Cardiac septum (tissue), 1 donor: ENCODE results near the gene MTF1. TPM values are rescaled to one million over a fixed set of nuclear protein-coding genes. Genes with fewer than 3 reads are reported as not detected.
A peak's percentile ranks its signal among the peaks of the same experiment; 100 is the strongest.

ENCODE experiments used
- DNase-seq: peaks from one replicate; pipeline ENCODE4 v3.0.0-alpha.2; 2020; ENCODE audit warnings: low spot score
- intact Hi-C: fragments of 100-400 bp; cut with DNase I; formaldehyde crosslinking; loops from one replicate; pipeline ENCODE4 v1.14.0; 2022
- total RNA-seq: library from RNA; stranded (reverse); fragmentation: NEBNext Ultra II Directional; extraction: Animal tissue kit (Norgen Biotek cat#: 25700); gene quantifications from one replicate; pipeline ENCODE4 v1.2.1, GENCODE V29; 2021
- donor health status: DM: no; HTN: no; CAD: no.

MTF1 gene
- total RNA-seq, 1 donor from 2014 or later = 16.0 TPM

DNA sequence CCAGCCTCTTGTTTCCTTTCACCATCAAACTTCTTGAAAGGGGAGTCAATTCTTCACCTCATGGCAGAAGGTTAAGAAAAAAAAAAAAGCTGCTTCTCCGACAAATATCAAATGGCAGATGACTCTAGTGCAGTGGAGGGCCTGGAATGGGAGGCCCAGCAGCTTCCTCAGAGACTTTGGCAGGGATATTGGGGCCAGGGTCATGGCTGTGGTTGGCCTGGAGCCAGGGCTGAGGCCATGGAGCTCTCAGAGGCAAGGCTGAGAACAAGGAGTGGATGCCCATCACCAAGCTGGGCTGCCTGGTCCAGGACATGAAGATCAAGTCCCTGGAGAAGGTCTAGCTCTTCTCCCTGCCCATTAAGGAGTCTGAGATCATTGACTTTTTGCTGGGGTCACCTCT lies 18.7 kb downstream of the MTF1 start:
- intact Hi-C loops = no loop called here
- DNase-seq = no peak

DNA sequence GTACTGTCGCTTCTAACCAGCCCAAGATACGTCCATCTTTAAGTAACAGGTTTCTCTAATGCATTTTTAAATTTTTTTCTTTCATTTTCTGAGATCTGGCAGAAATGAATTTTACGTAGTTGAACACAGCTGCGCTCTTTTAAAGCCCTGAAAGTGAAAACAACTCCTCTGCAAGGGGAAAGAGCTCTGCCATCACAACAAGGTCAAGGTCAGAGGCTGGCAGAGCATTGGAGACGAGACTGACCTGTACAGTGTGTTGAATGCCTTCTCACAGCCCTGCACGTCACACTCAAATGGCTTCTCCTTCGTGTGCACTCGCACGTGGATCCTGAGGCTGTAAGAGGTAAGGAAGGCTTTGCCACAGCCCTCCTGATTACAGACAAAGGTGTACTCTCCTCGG lies 19.7 kb downstream of the MTF1 start:
- DNase-seq = no peak
- intact Hi-C loops = no loop called here

DNA sequence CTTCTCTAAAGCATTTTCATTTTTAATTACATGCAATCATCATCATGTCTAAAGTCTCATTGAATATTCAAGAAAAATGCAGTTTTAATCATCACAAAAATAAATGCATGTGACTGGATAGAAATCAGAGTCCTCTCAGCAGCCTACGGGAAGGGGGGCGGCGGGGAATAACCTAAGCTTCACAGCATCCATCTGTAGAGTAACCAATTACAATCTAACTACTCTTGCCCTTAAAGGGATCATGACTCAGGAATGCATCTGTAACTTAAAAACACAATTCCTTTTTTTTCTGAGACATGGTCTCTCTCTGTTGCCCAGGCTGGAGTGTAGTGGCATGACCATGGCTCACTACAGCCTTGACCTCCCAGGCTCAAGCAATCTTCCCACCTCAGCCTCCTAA lies 22.6 kb downstream of the MTF1 start:
- no peak for DNase-seq
- intact Hi-C loops = no loop called here

DNA sequence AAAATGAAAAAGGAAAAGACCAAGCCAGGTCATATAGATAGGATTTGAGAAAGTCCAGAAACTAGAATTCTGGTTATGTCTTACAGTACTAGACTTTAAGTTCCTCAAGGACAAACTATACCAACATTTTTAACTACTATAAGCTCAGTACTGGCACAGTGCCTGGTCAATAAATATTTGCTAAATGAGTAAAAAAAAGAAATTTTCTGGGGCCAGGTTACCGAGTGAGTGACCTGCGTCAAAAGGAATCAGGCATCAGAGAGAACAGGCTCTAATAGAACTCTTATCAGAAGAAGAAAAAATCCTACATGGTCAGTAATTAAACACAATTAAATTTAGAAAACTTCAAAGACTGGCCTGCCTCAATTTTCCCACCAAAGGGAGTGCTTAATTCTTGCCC lies 27.6 kb downstream of the MTF1 start:
- DNase-seq = no peak
- intact Hi-C loops = no loop called here

DNA sequence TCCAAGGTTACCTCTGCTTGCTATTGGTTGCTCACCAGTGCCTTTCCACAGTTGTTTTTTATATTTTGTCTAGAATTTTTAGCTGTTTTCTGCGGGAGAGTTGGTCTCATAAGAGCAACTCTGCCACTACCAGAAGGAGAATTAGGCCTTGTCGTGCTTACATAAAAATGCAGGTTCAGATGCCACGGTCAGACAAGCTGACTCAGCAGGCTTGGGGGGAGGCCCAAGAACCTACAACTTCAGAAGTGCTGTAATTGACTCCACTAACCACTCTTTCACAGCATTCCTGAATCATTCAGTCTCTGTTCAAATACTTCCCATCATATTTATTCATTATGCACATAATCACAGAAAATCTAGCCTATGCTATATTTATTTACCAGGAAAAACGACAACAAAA lies 28.3 kb downstream of the MTF1 start:
- no peak for DNase-seq
- intact Hi-C loops = no loop called here

DNA sequence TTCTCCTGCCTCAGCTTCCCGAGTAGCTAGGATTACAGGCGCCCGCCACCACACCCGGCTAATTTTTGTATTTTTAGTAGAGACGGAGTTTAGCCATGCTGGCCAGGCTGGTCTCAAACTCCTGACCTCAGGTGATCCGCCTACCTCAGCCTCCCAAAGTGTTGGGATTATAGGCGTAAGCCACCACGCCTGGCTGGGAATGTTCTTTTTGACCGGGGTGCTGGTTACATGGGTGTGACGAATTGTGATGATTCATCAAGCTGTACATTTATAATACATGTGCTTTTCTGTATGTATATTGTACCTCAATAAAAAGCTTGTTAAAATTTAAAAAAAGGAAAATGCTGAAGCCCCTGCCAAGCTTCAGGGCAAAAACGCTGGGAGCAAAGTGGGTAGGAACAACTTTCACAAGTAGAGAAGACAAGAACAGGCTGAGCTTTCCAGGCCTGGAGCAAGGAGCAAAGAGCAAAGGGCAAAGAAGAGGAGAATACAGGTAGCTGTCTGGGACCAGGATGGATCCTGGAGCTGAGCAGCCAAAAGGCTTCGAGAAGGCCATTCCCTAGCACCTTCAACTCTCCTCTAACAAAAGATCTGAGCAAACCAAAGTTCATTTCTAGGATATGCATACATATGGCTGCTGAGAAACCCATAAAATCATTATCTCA lies 30.9 kb downstream of the MTF1 start:
- no peak for DNase-seq
- intact Hi-C loops = no loop called here

DNA sequence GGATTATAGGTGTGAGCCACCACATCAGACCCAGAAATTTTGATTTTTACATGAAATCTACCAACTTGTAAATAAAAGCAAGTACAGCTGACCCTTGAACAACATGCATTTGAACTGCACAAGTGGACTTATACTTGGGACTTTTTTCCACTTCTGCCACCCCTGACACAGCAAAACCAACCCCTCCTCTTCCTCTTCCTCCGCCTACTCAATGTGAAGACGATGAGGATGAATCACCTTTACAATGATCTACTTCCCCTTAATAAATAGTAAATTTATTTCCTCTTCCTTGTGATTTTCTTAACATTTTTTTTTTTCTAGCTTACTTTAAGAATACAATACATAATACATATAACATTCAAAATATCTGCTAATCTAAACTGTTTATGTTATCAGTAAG lies 33.9 kb downstream of the MTF1 start:
- intact Hi-C loops = no loop called here

DNA sequence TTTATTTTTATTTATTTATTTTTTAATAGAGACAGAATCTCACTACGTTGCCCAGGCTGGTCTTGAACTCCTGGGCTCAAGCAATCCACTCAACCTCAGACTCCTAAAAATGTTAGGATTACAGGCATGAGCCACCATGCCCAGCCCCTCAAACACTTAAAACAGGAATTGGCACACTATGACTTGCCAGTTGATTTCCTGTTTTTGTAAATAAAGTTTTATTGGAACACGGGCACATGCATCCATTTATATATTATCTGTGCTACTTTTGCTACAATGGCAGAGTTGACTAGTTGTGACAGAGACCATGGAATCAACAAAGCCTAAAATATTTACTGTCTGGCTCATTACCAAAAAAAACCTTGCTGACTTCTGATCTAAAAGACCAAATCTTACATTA lies 35.4 kb downstream of the MTF1 start:
- intact Hi-C loops = no loop called here
- DNase-seq = no peak

More for the DNA sequence above, 33.9 kb downstream of the MTF1 start:
- no peak for DNase-seq

DNA sequence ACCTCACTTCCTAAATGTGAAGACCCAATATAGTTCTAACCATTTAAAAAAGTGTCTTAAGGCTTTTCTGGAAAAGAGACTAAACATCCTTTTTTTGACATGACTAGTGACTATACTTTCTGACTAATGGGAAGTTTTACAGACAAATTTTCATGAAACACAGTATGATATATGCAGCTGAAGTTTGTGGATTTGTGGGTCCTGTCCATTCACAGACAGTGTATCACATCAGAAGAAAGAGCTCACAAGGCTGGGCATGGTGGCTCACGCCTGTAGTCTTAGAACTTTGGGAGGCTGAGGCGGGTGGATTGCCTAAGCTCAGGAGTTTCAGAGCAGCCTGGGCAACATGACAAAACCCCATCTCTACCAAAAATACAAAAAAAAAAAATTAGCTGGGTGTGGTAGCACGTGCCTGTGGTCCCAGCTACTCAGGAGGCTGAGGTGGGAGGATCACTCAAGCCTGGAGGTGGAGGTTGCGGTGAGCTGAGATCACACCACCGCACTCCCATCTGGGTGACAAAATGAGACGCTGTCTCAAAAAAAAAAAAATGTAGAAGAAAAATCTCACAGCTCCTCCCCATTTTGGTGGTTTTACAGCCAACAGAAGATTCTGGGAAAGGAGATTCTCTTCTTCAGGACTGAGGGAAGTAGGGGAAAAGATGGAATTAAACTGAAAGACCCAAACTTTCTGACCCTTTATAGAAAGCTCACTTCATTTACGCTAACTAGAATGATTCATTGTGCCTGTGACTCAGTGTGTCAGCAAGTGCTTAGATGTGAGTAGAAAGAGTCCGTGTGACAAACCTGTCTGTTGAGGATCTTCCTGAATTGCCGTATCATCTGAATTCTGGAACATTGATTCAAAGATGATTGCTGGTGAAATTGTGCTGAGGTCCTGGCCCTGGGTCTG lies 36.2 kb downstream of the MTF1 start:
- DNase-seq = no peak
- intact Hi-C loops = no loop called here

DNA sequence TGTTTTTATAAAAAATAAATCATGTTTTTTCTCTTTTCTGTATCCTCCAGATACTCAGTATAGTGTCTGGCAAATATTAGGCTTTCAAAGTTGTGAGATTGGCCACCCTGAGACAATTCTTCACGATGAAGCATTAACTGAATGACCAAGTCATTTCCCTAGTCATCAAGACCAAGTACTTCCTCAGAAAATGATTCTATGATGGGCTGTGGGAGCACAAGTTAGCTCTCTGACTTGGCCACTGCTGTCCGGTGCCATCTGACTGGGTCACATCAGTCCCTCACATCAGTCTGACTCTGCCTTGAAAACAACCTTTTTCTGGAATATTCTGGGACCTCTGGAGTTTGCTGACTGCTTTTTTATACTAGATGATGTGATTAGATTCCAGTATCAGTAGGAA lies 37.9 kb downstream of the MTF1 start:
- DNase-seq = no peak
- intact Hi-C loops = no loop called here

DNA sequence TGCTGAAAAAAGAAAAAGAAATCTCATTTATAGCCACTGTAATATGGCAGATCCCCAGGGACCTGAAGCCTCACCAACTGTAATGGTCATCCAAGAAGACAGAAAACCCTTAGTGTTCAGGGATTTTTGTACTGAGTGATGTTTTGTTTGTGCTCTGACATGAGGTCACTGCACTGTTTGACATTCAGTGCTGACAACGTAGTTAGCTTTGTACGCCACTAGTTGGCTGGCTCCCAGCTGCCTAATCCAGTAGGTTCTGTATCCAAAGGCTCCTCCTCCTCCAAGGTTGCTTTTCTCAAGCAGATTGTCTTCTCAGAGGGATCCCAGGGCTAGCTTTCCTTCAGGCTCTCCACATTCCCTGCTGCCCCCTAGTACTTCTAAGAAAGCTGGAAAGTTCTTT lies 41.9 kb downstream of the MTF1 start:
- intact Hi-C loops = no loop called here
- DNase-seq = no peak

DNA sequence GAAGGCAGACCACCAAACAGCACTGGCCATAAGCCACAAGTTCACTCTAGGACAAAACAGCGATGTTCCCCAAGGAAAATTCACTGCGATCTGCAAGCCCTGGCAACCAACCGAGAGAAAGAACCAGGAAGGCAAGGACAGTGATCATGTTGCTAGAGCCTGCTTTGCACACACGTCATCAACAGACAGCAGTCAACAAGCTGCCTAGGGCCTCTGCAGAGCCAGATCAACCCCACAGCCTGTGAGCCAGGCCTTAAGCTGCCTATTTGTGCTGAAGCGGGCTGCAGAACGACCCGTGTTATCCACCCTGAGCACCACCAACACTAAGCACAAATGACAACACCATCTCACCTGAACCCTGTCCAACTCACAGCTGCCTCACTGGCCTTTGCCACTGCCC lies 45.1 kb downstream of the MTF1 start:
- intact Hi-C loops = no loop called here
- DNase-seq = no peak

DNA sequence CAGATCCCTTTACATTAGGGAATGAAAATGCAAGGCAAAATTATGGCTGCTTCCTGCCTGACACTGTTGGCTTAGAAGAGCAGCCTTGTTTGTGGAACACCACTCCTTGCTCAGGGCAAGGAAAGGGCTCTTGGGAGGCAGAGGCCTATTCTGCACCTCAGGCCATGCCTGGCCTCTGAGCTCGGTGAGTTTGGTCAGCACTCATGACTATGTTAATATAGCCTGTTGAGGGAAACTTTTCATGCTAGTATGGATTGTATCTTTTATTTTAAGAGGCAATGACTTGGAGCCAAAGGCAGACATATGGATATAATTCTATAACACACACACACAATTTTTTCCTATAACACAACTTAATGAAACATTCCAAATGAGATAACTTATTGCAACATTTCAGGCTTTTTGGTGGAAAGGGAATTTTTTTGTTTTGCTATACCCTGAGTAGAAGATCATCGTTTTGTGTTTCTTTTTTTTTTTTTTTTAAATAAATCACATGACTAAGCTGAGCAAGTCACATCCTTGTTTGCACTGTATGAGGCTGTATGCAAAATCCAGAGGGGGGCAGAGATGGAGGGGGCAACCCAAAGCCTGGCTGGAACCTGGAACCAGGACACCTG lies 45.8 kb downstream of the MTF1 start:
- DNase-seq = no peak
- intact Hi-C loops = no loop called here

DNA sequence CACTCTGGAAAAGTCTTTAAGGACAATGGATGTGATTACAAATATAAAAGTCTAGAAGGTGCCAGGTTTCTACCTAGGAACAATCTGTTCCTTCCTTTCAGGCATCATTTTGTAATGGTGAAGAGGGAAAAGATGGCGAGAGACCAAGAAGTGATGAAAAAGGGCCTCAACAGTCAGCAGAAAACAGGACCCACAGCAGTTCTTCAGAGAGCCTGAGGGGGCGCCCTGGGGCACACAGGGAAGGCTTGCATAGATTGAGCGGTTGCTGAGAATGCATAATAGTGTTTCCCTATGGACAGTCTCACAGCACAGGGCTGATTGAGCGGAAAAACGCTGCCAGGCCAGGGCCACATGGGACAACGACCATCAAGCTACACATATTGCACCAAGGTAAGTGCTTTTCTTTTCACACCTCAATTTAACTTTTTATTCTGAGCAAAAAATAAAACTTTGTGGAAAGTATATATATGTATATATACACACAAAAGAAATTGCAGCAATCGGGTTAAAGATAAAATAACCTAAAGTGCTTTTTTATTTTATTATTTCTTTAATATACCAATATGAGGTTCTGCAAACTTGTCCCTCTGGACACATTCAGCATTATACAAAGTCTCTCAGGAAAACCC lies 48.3 kb downstream of the MTF1 start:
- intact Hi-C loops = no loop called here
- peak; percentile 79 for DNase-seq

DNA sequence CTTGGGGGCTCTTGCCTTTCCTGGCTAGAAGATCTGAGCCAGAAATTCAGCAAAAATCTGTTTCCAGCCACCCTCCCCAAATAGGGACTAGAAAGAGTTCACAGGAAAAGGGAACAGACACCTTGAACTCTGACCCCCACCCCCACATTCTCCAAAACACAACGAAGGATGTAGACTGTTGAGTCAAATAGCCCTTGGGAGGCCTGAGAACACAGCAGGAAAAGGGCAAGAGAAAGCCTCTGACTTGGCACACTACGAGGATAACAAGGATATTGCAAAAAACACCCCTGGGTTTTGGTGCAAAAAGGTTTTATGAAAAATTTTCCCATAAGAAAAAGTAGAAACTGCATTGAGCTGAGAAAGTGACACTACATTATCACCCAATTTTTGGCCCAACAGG lies 49.5 kb downstream of the MTF1 start:
- intact Hi-C loops = loop anchor here (5.0 to 10.0 kb wide), 5 partner anchors 47 to 215 kb away; partner anchors contain the start of genes CDCA8, GNL2, INPP5B and MTF1
- DNase-seq = no peak

DNA sequence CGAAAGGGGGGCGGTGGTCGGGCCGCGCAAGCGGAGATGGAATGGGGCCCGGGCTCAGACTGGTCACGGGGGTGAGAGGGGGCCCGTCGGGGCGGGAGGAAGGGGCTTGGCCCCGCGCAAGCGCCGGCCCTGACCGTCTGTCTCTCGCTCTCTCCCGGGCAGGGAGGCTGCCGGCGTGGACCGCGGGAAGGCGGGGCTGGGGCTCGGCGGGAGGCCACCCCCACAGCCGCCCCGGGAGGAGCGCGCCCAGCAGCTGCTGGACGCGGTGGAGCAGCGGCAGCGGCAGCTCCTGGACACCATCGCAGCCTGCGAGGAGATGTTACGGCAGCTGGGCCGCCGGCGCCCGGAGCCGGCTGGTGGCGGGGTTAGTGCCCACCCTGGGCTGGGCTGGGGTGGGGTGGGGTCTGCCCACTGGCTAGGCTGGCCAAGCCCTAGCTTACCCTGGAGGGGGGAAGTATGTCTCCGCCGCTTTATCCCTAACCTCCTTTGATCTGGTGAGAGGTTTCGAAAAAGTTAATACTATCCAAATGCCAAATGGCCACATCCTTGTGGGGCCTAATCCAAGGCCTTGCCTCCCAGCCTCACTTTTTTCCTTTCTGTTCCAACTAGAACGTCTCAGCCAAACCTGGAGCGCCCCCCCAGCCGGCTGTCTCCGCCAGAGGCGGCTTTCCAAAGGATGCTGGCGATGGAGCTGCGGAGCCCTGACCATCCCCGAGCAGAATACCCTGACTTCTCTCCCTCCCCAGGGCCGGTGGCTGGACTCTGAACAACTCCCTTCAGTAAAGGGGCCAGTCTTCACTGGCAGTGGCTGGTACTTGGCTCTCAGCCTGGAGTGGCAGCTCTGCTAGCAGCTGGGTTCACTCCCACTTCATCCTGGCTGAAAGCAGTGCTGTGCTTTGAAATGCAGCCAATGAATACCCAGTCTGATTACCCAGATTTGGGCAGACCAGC lies 50.7 kb downstream of the MTF1 start:
- intact Hi-C loops = loop anchor here (5.0 to 10.0 kb wide), 5 partner anchors 49 to 214 kb away; partner anchors contain the start of genes CDCA8, GNL2, INPP5B and MTF1
- peak; percentile 83 for DNase-seq

DNA sequence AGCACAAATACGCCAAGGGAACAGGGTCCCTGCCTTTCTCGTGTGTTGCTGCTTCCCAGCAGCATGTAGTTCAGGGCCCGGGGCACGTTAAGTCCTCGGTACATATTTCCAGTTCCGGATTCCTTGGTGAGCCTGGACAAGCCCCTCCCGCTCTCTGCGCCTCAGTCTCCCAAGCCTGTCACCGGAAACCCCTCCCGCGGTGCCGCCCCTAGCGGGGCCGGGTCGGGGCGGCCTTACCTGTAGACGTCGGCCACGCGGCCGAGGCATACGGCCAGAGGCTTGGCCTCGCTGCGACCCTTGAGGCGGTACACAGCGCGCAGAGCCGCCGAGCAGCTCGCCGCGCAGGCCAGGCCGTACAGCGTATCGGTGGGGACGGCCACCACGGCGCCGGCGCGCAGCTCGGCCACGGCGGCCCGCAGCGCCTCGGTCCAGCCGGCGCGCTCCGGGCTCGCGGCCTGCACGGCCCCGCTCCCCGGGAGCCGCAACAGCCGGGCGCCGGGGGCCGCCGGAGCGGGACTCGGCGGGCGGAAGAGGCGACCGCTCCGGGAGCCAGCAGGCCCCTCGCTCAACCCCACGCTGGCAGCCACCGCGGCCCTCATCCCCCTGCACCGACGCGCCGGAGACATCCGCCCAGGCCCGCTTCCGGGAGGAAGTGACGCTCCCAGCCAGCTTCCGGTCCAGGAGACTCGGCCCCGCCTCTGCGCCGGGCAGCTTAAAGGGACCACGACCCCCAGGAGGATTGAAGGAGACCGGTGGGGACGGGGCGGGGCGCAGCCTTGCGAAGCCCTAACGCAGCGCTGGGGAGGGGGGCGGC lies 51.6 kb downstream of the MTF1 start, which contains the start of the genes C1orf122 and YRDC:
C1orf122 (plus strand) TSS at position 236 of the 814 bp plus-strand sequence. CDS start 615 bp downstream, outside the sequence.
YRDC (minus strand) TSS at position 654 of the 814 bp plus-strand sequence; CDS start at position 626, 28 bp downstream.
- intact Hi-C loops = loop anchor here (5.0 to 10.0 kb wide), 5 partner anchors 50 to 213 kb away; partner anchors contain the start of genes CDCA8, GNL2, INPP5B and MTF1
- peak; percentile 98 for DNase-seq

DNA sequence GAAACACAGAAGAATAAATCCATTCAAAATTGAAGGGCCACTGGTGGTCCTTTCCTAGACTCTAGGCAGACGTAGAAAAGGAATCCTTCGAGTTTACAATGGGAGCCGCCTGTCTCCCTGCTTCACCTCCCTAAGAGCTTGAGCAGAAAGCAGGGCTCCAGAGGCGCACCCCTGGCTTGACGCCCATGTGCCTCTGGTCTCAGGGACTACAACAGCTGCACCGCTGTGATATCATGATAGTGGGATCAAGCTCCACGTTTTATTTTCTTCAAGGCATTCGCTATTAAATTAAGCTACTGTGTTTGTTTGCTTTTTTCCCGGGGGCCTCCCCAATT lies 52.2 kb downstream of the MTF1 start:
- intact Hi-C loops = loop anchor here (5.0 to 10.0 kb wide), 5 partner anchors 50 to 212 kb away; partner anchors contain the start of genes CDCA8, GNL2, INPP5B and MTF1
- DNase-seq = no peak
